Heart left ventricle (tissue), 13 donors: Measurements from ENCODE around the gene SLC41A1.

Source experiments
- CTCF ChIP-seq, 12 donors: fragments of 200-600 bp; sonication (generic) in 4 of 12; IDR thresholded peaks; one replicate each; pipeline versions ENCODE4 v1.5.0 to v1.8.0; 2018 to 2022; ENCODE audit warnings: antibody characterized with exemption in 12 of 12, mild to moderate bottlenecking in 5 of 12
- POLR2A ChIP-seq, 2 donors: fragments of 450-650 bp; IDR thresholded peaks; one replicate each; pipeline ENCODE4 v1.6.1; 2017; ENCODE audit warnings: antibody characterized with exemption in 2 of 2, mild to moderate bottlenecking in 2 of 2, moderate library complexity in 2 of 2
- donor health status: ischemic (EF 13 %, LVEDD 7.1; RV severe dilation, severe dysfunction).
- donor health status: DM: no; HTN: yes; CAD: no.
- donor health status: DM: no; HTN: no; CAD: no.
- donor health status: ischemic (EF 25% LVEDD 6.9; RV normal size, moderate dysfunction).
- donor health status: ischemic (EF 25% LVEDD 5.7; RV mildly dilated, moderate dysfunction).
- donor health status: ischemic (EF 35%, LVEDD 5.7; RV mildly dilated, moderate dysfunction).
- donor health status: nonischemic (EF 11% LVEDD 7.7; RV severe dilation, severe dysfunction).
- donor health status: DM: yes; HTN: yes; CAD: no.
- donor health status: PGD.
- donor health status: ischemic (EF 29% LVEDD 5.4; RV normal size, mild dysfunction).
- donor health status: nonischemic (EF 23%, LVEDD 6.1; RV moderate dilation, normal function).

GRCh38 chr1:205743977-205744376 lies 69.0 kb downstream of the SLC41A1 start:
- no peak for TF ChIP-seq POLR2A (IDR thresholded peaks at IDR 0.05)
- TF ChIP-seq CTCF (IDR thresholded peaks at IDR 0.05), result no peak
